NCI-H446 (cell line): ENCODE results near the gene MED12L.

Source experiments
- DNase-seq, 2 experiments: peaks; one replicate each; lab custom pipeline; 2025; lab: John Stamatoyannopoulos, UW

MED12L gene

GRCh38 chr3:151300539-151300938 lies 215.1 kb downstream of the MED12L start:
- DNase-seq = no peak

GRCh38 chr3:151301787-151302186 lies 216.3 kb downstream of the MED12L start:
- DNase-seq = no peak

GRCh38 chr3:151303751-151304150 lies 218.3 kb downstream of the MED12L start:
- no peak for DNase-seq

- no peak for DNase-seq
Observed at GRCh38 chr3:151305060-151305774, 219.8 kb downstream of the MED12L start.

- no peak for DNase-seq
Observed at GRCh38 chr3:151305775-151306151, 220.3 kb downstream of the MED12L start.

GRCh38 chr3:151306168-151306810 lies 220.8 kb downstream of the MED12L start:
- DNase-seq = no peak

GRCh38 chr3:151307131-151307530 lies 221.7 kb downstream of the MED12L start:
- no peak for DNase-seq

GRCh38 chr3:151307583-151308488 lies 222.4 kb downstream of the MED12L start:
- DNase-seq = no peak

GRCh38 chr3:151309566-151309965 lies 224.1 kb downstream of the MED12L start:
- DNase-seq = no peak

- DNase-seq = no peak
Observed at GRCh38 chr3:151312972-151313371, 227.5 kb downstream of the MED12L start.

GRCh38 chr3:151314137-151314536 lies 228.7 kb downstream of the MED12L start:
- DNase-seq = no peak

DNA sequence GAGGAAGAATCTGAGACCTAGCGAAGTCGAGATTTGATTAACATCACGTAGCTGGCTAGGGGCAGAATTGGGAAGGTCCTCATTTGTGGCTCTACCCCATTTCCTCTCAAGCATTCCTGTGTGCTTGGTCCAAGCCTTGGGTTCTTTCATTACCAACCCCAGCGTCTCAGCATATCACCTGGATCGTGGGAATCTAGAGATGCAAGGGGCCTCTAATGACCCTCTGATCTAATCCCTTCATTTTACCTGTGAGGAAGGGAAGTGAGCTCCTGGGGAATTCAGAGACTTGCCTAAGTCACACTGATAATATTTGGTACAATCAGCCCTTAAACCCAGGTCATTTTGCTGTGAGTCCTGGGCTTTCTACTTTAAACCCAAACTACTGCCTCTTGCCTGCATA lies 229.1 kb downstream of the MED12L start:
- DNase-seq = no peak

DNA sequence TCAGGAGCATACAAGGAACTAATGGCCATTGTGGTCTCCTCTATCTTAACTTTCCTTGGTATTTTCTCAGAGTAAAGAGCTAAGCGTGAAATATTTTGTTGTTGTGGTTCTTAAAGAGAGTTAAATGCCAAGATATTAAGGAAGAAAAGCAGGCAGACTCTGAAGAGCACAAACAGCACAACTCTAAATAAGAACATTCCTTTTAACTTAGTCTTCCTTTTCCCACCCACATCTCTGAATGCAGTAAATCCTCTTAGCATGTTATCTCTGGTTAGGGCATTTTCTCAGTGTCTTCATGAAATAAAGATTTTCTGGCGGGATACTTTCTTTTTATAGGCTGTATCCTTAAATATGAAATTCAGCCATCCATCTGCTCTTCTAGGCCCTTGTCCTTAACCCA lies 229.7 kb downstream of the MED12L start:
- DNase-seq = no peak

DNA sequence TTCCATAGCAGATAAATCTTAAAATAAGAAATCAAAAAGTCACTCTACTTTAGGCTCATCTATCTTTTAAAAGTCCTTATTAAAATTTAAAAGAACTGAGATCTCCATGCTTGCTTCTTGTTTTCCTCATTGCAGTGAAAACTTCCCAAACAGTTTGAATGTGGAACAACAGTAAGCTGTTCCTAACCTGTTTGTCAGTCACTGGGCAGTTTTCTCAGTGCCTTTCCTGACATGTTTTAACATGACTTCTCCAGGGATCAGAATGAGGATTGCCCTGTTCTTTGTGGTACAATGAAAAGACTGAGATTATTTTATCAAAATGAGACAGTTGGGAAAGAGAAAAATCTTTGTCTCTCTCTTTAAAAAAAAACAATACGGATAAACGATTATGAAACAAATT lies 230.4 kb downstream of the MED12L start:
- no peak for DNase-seq

DNA sequence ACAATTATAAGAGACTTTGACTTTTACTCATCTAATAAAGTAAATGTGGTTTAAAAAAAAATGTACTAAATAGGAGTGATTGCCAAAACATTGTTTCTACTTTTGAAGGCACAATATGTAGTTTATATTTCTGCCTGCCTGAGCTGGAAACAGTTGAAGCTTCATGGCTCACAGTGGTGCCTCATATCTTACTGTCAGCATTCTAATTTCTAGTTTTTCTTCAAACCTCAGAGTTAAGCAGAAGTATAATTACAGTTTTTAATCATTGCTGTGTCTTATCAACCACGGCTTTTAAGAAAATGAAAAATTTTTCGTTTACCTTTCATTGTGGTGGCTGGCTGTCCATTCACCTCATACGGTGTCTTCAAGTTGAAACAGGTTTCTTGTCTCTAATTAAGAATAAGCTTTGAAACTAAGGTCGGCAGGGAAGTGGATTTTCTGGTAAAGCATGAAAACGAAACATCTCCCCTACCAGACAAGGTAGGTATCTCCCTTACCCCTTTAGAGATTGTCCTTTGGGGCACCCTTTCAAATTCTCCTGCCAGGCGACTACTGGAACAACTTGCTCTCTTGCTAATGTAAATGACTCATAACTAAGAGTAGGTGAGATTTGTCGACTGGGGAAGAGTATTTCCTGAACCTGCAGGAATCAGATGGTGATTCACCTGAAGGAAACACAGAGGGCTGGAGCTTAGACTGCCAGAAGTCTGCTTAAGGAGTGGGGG lies 231.0 kb downstream of the MED12L start, which contains the start of gene GPR87:
TSS of gene GPR87 (minus strand) at position 554 of the 725 bp plus-strand sequence. CDS start 16,720 bp downstream, outside the sequence.
- no peak for DNase-seq

DNA sequence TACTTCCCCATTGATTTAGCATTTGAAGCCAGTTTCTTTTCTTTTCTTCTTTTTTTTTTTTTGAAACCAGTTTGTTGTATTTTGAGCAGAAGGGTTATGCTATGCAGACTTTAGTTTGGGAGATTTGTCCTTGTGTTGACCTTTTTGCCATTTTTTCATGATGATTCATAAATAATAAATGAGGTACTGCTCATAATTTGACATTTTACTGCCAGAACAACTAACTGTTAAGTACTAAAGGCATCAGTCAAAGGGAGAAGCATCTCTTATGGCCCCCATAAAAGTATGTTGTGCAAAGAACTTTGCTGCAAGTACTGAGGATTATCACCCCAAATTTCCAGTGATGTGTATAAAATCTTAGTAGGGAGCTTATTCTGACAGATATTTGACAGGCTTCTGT lies 232.8 kb downstream of the MED12L start:
- no peak for DNase-seq

GRCh38 chr3:151318991-151319390 lies 233.5 kb downstream of the MED12L start:
- no peak for DNase-seq

DNA sequence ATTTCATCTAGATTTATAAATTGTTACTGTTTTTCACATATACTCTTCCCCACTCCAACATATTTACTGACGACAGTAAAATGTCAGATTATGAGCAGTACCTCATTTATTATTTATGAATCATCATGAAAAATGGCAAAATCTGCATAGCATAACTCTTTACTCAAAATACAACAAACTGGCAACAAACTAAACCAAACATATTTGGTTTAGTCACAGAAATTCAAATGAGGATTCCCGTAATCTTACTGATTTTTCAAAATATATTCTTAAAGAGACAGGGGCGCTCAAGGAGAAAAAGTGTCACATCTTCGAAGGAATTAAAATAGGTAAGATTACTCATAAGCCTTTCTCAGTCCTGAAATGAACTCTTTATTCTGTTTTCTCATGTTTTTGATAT lies 234.2 kb downstream of the MED12L start:
- no peak for DNase-seq

DNA sequence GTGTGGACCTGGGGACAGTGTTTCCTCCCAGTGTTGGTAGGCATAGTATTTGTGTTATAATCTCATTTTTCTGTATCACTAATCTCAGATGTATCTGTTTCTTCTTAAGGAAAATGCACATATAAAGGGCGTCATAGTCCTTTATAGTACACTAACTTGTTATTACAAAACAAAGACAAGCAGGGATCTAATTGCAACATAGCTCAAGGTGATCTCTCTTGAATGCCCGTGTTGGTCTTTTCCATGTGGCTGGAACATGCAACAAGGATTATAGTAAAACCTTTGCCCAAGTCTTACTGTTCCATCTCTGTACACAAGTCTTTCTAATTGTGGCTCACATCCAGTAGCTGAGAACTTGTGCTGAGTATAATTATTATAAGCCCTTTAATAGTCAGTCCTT lies 234.7 kb downstream of the MED12L start:
- DNase-seq = no peak

DNA sequence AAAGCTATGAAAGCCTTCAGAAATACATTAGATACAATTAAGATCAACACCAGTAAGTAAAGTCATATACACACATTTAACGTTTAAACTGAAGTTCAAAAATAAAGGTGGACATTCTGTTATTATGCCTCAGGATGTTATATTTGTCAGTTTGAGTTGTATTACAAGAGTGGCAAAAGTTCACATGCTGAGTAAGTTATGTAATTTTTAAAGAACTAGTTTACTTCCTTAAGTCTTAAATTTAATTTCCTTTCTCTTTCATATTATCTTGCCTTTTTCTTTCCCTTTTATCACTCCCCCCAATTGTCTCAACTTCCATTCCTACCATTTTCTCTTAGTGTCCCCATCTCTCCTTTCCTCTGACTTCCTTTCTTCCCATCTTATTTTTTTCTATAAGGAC lies 236.1 kb downstream of the MED12L start:
- no peak for DNase-seq

- no peak for DNase-seq
Observed at GRCh38 chr3:151322511-151322910, 237.0 kb downstream of the MED12L start.
